AG10803 (cell line): ENCODE data around the gene MED17.

Experiments
- DNase-seq: peaks from one replicate; pipeline ENCODE4 v3.0.0; 2010; ENCODE audit warnings: low read depth
- H3K4me3 ChIP-seq: 2 replicates; pipeline ENCODE4 v1.5.1; 2011; ENCODE audit warnings: mild to moderate bottlenecking, low read length, control low read depth
- CTCF ChIP-seq: conservative IDR thresholded peaks from 2 replicates; pipeline ENCODE4 v1.5.1; 2011; ENCODE audit warnings: mild to moderate bottlenecking, low read length, control low read depth, inconsistent platforms

The MED17 gene

GRCh38 chr11:93849201-93849600 is 65.1 kb downstream of the MED17 start:
- no peak for TF ChIP-seq CTCF
- no peak overlapping the region for H3K4me3 ChIP-seq
- DNase-seq: no peak

- peak; percentile 21 for DNase-seq
- no peak for TF ChIP-seq CTCF
- peak overlapping the region; percentile 43 for H3K4me3 ChIP-seq
Observed at GRCh38 chr11:93849751-93850593, 65.9 kb downstream of the MED17 start.

GRCh38 chr11:93850594-93851018 is 66.5 kb downstream of the MED17 start, which contains the start of gene VSTM5:
Gene VSTM5 (minus strand): TSS chr11:93850618. CDS start chr11:93850502, 116 bp downstream.
- DNase-seq: no peak
- no peak for TF ChIP-seq CTCF
- peak within 1 kb of the TSS; percentile 43 for H3K4me3 ChIP-seq

GRCh38 chr11:93852242-93852641 is 68.2 kb downstream of the MED17 start:
- no peak overlapping the region for H3K4me3 ChIP-seq
- no peak for DNase-seq
- no peak for TF ChIP-seq CTCF

GRCh38 chr11:93857413-93858120 is 73.5 kb downstream of the MED17 start:
- no peak for DNase-seq
- H3K4me3 ChIP-seq: no peak overlapping the region
- TF ChIP-seq CTCF: no peak

- no peak overlapping the region for H3K4me3 ChIP-seq
- no peak for DNase-seq
- TF ChIP-seq CTCF: no peak
Observed at GRCh38 chr11:93858121-93858775, 74.2 kb downstream of the MED17 start.
